Progenitor cell of endocrine pancreas (in vitro differentiated cells): ENCODE data around the gene SH3PXD2B. TPM values are rescaled to one million over a fixed set of nuclear protein-coding genes. Genes with fewer than 3 reads are reported as not detected.
A peak's percentile ranks its signal among the peaks of the same experiment; 100 is the strongest.

Experiments
- DNase-seq: peaks from one replicate; pipeline ENCODE4 v3.0.0; 2021; ENCODE audit warnings: low spot score; ENCODE audit not compliant: unreplicated experiment
- H3K27ac Mint-ChIP-seq: 2 replicates; pipeline ENCODE4 v1.8.0; 2021; ENCODE audit warnings: mild to moderate bottlenecking, moderate library complexity, mixed read lengths
- H3K27me3 Mint-ChIP-seq: 2 replicates; pipeline ENCODE4 v1.8.0; 2021; ENCODE audit warnings: mixed read lengths
- H3K36me3 Mint-ChIP-seq: 2 replicates; pipeline ENCODE4 v1.8.0; 2022; ENCODE audit warnings: mixed read lengths; ENCODE audit not compliant: insufficient read depth
- H3K4me1 Mint-ChIP-seq: 2 replicates; pipeline ENCODE4 v1.8.0; 2021; ENCODE audit warnings: low read depth, mixed read lengths
- H3K4me3 Mint-ChIP-seq: 2 replicates; pipeline ENCODE4 v1.8.0; 2021; ENCODE audit warnings: low read depth, mild to moderate bottlenecking, moderate library complexity, mixed read lengths
- H3K9me3 Mint-ChIP-seq: 2 replicates; pipeline ENCODE4 v1.8.0; 2021; ENCODE audit warnings: low read depth, mixed read lengths
- CTCF ChIP-seq: fragments of 200-600 bp; sonication (generic); IDR thresholded peaks from one replicate; pipeline ENCODE4 v1.5.0; 2021; ENCODE audit warnings: antibody characterized with exemption, mild to moderate bottlenecking; ENCODE audit not compliant: unreplicated experiment
- total RNA-seq: library from RNA; stranded (reverse); gene quantifications from 2 replicates; pipeline ENCODE4 v1.2.1, GENCODE V29; 2021

Gene SH3PXD2B
- total RNA-seq, 1 donor from 2014 or later: 79.8 TPM

- DNase-seq: no peak
- Mint-ChIP-seq H3K36me3 (peaks cover 26% of the 10 kb centered on the region), H3K27me3 (no peaks in the 10 kb centered on the region), H3K4me3 (no peak overlapping the region), H3K27ac (no peak overlapping the region), H3K4me1 (peaks cover 11% of the 10 kb centered on the region), H3K9me3 (no peaks in the 10 kb centered on the region)
- no peak for TF ChIP-seq CTCF
Measured at GRCh38 chr5:172385010-172385563, 69.2 kb downstream of the SH3PXD2B start.

- H3K36me3 Mint-ChIP-seq: peaks cover 25% of the 10 kb centered on the region
- no peak overlapping the region for H3K4me3 Mint-ChIP-seq
- no peak for TF ChIP-seq CTCF
- H3K4me1 Mint-ChIP-seq: peaks cover 11% of the 10 kb centered on the region
- no peak for DNase-seq
- peak overlapping the region; percentile 71 for H3K27ac Mint-ChIP-seq
- no peaks in the 10 kb centered on the region for H3K27me3 Mint-ChIP-seq
- no peaks in the 10 kb centered on the region for H3K9me3 Mint-ChIP-seq
Measured at GRCh38 chr5:172383191-172383802, 71.0 kb downstream of the SH3PXD2B start.

GRCh38 chr5:172380987-172381643 lies 73.2 kb downstream of the SH3PXD2B start:
- no peak for DNase-seq
- no peaks in the 10 kb centered on the region for H3K27me3 Mint-ChIP-seq
- H3K27ac Mint-ChIP-seq: no peak overlapping the region
- TF ChIP-seq CTCF: no peak
- H3K4me1 Mint-ChIP-seq: peaks cover 11% of the 10 kb centered on the region
- no peak overlapping the region for H3K4me3 Mint-ChIP-seq
- H3K9me3 Mint-ChIP-seq: no peaks in the 10 kb centered on the region
- peaks cover 21% of the 10 kb centered on the region for H3K36me3 Mint-ChIP-seq

GRCh38 chr5:172380301-172380986 lies 73.9 kb downstream of the SH3PXD2B start:
- Mint-ChIP-seq H3K4me1 (peaks cover 11% of the 10 kb centered on the region), H3K9me3 (no peaks in the 10 kb centered on the region), H3K27me3 (no peaks in the 10 kb centered on the region), H3K36me3 (peaks cover 23% of the 10 kb centered on the region), H3K27ac (no peak overlapping the region), H3K4me3 (no peak overlapping the region)
- TF ChIP-seq CTCF: no peak
- no peak for DNase-seq

GRCh38 chr5:172379481-172379880 lies 74.8 kb downstream of the SH3PXD2B start:
- no peak for TF ChIP-seq CTCF

More at GRCh38 chr5:172379481-172379880, 74.8 kb downstream of the SH3PXD2B start:
- Mint-ChIP-seq H3K9me3 (no peaks in the 10 kb centered on the region), H3K36me3 (peaks cover 27% of the 10 kb centered on the region), H3K27ac (no peak overlapping the region), H3K4me3 (no peak overlapping the region), H3K27me3 (no peaks in the 10 kb centered on the region), H3K4me1 (peaks cover 11% of the 10 kb centered on the region)
- DNase-seq: no peak
